ENCODE measurements around the gene ZSWIM7.
"Not testable (repeated sequence)": the region's sequence is repeated elsewhere in the genome, so short reads cannot be mapped to it uniquely, and the experiment has no call there.

ZSWIM7 gene

GRCh38 chr17:15998031-15998562 lies 1.4 kb downstream of the ZSWIM7 start:
- no peak for DNase-seq

- no peak for DNase-seq
These were observed 3.2 kb downstream of the ZSWIM7 start for GRCh38 chr17:15996322-15996721.

GRCh38 chr17:15981646-15982580 lies 17.6 kb downstream of the ZSWIM7 start:
- no peak for DNase-seq

- DNase-seq: no peak
These were observed 18.3 kb downstream of the ZSWIM7 start for GRCh38 chr17:15981208-15981607.

GRCh38 chr17:15979013-15979412 lies 20.5 kb downstream of the ZSWIM7 start:
- not testable (repeated sequence) for DNase-seq

- no peak for DNase-seq
These were observed 20.9 kb downstream of the ZSWIM7 start for GRCh38 chr17:15978606-15979005.

GRCh38 chr17:15977894-15978293 lies 21.6 kb downstream of the ZSWIM7 start:
- no peak for DNase-seq

GRCh38 chr17:15973834-15974233 lies 25.7 kb downstream of the ZSWIM7 start:
- no peak for DNase-seq

GRCh38 chr17:15973016-15973415 lies 26.5 kb downstream of the ZSWIM7 start:
- DNase-seq: no peak

- DNase-seq: no peak
These were observed 27.0 kb downstream of the ZSWIM7 start for GRCh38 chr17:15972497-15972951.

- no peak for DNase-seq
These were observed 27.6 kb downstream of the ZSWIM7 start for GRCh38 chr17:15971882-15972281.

GRCh38 chr17:15971098-15971678 lies 28.3 kb downstream of the ZSWIM7 start:
- DNase-seq: no peak

- no peak for DNase-seq
These were observed 29.0 kb downstream of the ZSWIM7 start for GRCh38 chr17:15970500-15970899.

GRCh38 chr17:15969463-15969862 lies 30.0 kb downstream of the ZSWIM7 start:
- DNase-seq: no peak

GRCh38 chr17:15967706-15968399 lies 31.7 kb downstream of the ZSWIM7 start:
- no peak for DNase-seq

GRCh38 chr17:15966879-15967248 lies 32.6 kb downstream of the ZSWIM7 start:
- DNase-seq: no peak

GRCh38 chr17:15966183-15966878 lies 33.2 kb downstream of the ZSWIM7 start:
- DNase-seq: no peak

- no peak for DNase-seq
These were observed 34.0 kb downstream of the ZSWIM7 start for GRCh38 chr17:15965528-15965927.

- no peak for DNase-seq
These were observed 35.8 kb downstream of the ZSWIM7 start for GRCh38 chr17:15963670-15964110.

- no peak for DNase-seq
These were observed 41.0 kb downstream of the ZSWIM7 start for GRCh38 chr17:15958484-15958854.

- DNase-seq: no peak
These were observed 41.7 kb downstream of the ZSWIM7 start for GRCh38 chr17:15957608-15958307.

- no peak for DNase-seq
These were observed 42.3 kb downstream of the ZSWIM7 start for GRCh38 chr17:15957206-15957605.

Data from NCI-H524 treated with DMSO at 0.1 percent for 48 hours (cell line).